T-helper 2 cell treated with Interferon-gamma antibody and Interleukin-4, amounts not matched to agents 100 ng/mL and 5 ng/mL, for 36 hours (primary cell): Measurements from ENCODE around the gene AKIRIN1. TPM values are rescaled to one million over a fixed set of nuclear protein-coding genes. Genes with fewer than 3 reads are reported as not detected.
"Not testable (repeated sequence)": the region's sequence is repeated elsewhere in the genome, so short reads cannot be mapped to it uniquely, and the experiment has no call there.

Experiments used
- intact Hi-C: fragments of 100-400 bp; cut with micrococcal nuclease; formaldehyde crosslinking; loops from one replicate; pipeline ENCODE4 v1.15.1; 2023
- total RNA-seq: library from RNA; stranded (reverse); gene quantifications from 2 replicates; pipeline ENCODE4 v1.2.3, GENCODE V29; 2022

Gene AKIRIN1
- total RNA-seq, 1 donor from 2014 or later, result 55.4 TPM

DNA sequence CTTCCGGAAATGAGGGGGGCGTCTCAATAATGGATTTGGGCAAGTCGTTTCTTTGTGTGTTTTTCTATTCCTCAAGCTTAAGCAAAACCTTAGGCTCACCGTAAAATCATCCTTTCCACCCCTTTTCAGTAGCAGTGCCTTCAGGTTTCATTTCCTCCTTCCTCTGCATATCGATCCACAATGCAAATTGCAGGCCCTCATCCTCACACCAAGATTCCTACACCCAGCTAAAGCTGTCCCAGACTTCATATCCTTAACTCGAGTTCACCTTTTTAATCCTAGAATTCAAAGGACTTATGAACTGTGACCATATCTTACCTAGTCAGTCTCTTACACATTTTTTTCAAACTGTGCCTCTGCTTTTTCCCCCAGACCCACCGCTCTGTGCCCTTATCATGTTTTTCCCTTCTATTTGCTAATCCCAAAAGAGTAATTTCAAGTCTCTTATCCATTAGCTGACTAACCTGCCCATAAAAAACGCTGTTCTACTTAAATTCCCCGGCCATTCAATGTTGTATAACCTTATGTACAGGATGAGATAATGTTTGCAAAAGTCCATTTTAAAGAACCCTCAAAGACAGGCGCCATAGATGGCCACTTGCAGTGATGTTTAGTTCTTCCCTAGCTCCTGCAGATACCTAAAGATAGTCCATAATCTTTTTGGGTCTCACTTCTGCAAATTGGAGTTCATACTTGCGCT lies 1.5 kb downstream of the AKIRIN1 start:
- intact Hi-C loops, result loop anchor here (2.0 kb wide), 1 partner anchor 100 kb away; no protein-coding TSS in a partner anchor

DNA sequence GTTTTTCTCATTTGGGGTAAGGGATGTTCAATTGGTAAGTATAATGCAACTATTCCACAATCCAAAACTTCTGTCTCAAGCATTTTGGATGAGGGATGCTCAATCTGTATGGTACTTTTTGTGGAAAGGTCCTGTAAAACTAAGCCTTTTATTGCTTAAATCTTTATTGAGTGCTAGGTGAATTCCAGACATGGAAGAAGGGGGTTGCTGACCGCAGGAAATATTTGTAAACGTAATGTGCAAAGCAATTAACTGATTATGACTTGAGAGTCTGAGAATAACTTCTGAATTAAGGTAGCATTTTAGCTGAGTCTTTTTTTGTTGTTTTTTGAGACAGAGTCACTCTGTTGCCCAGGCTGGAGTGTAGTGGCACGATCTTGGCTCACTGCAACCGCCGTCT lies 3.1 kb downstream of the AKIRIN1 start:
- intact Hi-C loops, result no loop called here

DNA sequence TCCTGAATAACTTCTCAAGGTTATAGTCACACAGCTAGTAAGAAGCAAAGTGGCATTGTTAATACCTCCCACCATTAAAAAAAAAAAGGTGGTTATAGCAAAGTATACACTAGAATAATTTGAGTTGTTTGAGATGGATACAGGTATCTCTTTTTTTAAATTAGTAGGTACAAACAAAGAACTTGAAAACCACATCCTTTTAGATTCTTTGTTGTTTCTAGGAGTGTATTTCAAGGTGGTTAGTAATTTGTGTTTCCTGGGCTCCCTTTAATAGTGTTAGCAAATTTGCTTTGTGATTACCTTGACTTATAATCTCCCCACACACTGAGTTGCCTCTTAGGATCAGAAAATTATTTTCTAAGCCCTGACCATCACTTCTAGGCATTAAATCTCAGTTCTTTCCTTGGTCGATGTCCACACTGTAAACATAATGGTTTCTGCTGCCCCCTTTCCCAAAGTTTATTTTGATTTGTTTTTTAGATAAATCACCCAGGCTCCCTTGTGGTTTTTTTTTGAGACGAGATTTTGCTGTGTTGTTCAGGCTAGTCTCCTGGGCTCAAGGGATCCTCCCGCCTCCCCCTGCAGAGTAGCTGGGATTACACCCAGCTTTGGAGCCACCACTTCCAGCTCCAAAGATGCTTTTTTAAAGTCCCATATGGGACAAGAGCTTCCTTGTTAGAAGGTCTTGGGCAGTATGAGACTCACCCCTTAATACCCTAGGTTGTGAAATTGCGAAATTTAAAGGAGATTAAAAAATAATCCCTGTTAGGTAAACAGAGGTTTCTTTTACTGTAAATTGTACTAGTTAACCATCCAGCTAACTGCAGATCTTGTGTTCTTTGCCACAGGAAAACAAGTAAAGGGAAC lies 6.2 kb downstream of the AKIRIN1 start:
- intact Hi-C loops, result no loop called here

DNA sequence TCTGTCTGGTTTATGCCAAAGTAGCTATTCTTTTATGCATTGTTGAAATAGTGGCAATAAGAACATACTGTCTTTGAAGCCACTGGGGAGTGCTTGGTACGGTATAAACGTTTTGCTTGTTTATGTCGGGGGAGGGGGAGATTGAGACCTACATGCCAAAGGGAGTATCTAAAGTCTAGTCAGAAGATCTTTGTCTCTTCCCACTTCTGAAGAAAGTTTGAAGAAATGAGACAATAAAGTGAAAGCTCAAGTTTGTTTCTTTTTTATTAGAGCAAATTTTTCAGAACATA lies 6.8 kb downstream of the AKIRIN1 start:
- intact Hi-C loops, result no loop called here

DNA sequence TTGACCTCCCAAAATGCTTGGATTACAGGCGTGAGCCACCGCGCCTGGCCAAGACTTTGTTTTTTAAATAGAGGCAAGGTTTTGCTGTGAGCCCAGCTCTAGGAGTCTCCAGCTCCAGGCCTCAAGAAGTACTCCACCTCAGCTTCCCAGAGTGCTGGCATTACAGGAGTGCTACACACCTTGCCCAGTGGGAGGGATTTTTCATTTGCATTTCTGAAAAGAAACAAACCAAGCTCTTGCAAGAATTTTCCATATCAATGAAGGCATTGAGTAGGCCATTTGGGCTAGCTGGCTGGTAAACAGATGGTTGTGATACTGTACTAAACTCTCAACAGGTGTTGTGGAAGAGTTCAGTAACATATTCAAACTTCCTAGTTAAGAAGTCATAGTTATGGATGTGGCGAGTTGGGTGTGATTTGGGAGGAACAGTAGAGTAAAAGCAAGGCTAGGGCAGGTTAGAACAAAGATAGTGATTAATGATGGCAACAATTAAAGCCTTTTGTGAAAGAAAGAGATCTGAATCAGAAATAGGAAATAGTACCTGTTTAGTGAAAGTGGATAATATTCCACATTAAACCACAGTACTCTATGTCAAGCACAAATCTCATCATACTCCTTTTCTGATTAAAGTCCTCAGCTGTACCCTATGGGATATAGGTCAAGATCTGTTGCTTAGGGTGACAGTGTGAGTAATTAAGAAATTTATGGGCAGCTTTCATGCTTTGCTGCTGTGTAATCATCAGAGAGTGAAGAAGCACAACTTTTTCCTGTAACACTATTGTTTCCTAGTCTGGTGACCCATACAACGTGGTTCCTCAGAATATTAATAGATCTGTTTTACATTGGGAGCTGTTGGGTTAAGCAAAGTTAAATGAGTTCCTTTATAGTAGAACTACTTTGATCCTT lies 10.7 kb downstream of the AKIRIN1 start:
- intact Hi-C loops, result no loop called here

DNA sequence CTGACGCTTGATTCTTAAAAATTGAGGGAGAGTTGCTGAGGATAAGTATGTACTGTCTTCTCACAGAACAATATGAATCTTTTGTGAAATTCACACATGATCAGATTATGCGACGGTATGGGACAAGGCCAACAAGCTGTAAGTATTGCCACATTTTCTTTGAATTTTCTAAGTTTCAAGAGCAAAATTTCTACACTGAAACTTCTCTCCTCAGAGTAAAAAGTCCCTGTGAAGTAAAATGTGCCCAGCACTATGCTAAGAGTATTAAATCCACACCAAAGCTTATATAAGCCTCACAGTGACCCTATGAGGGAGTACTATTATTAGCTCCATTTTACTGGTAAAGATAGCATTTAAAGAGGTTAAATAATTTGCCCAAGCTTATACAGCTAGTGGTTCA lies 12.2 kb downstream of the AKIRIN1 start:
- intact Hi-C loops, result no loop called here

DNA sequence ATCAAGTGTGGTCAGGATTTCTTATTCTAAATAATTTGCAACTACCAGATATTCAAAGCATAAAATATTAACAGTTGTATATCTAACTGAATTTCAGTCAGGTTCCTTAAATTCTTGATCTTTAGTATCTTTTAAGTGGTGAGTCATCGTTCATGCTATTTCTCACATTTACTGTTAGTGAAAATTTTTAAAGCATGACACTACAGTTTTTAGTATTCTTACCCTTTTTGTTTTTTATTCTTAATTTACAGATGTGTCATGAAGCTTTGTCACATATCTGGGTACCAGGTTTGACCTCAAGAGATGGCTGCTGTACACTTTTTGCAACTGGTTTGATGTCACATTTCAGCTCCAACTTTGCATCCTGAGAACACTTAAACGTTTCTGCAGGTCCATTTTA lies 12.7 kb downstream of the AKIRIN1 start:
- intact Hi-C loops, result no loop called here

DNA sequence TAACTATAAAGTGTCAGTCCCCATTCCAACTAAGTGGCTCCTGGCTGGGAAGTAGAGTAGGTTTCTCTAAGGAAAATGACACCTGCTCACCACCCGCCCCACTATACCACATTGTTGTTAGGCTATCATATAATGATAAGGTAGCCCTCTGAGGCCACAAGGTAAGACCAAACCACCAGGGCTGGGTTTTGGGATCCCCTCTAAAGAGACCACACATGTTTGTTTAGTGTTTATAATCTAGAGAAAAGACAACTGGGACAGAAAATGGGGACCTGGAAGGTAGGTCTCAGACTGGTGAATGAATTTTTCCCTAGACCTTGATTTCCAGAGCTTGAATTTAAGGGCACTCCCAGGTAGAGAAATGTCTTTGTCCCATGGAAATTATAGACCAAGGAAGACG lies 15.2 kb downstream of the AKIRIN1 start:
- intact Hi-C loops, result no loop called here

DNA sequence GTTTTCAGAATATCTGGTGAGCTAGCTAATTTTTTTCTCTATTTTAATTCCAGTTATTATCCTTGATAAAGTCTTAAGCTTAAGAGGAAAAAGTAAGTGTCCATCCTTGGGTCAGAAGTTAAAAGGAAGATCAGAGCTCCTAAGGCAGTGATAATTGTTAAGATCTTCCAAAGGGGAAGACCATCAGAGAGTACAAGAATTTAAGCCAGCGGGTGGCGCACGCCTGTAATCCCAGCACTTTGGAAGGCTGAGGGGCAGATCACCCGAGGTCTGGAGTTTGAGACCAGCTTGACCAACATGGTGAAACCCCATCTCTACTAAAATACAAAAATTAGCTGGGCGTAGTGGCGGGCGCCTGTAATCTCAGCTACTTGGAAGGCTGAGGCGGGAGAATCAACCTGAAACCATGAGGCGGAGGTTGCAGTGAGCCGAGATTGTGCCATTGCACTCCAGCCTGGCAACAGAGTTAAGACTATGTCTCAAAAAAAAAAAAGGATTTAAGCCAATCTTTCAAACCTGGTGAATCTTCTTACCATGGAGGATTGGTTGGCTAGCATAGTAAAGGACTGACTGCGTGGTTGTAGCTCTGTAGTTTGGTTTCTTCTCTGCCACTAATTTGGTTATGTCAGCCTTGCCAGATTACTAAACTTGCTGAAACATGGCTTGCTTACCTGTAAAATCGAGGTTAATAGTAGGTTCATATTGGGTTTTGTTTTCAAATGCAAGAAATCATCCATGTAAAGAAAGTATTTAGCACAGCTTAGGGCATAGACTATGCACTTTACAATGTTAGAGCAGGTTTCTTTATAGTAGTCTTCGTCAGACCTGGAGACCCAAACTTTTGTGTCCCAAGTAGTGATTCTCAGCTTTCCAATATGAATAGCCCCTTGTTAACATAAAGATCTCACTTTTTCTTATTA lies 15.9 kb downstream of the AKIRIN1 start:
- intact Hi-C loops, result no loop called here

DNA sequence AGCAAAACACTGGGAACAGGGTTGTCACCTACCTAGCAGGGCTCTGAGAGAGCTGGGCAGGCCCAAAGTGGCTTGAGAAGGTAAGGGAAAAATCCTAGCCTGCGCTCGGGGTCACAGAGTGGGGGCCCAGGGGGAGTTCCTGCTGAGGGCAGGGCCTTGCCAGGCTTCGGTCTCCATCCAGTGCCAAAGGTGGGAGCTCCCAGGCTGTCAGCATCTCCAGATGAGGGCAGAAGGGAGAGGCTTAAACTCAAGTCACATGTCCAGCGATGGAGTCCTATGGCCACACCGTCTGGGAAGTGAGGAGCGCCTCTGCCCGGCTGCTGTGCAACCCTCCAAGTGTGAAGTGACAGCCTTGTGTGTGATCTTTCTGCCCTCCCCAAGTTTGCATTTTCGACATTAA lies 23.9 kb downstream of the AKIRIN1 start:
- intact Hi-C loops, result not testable (repeated sequence)

DNA sequence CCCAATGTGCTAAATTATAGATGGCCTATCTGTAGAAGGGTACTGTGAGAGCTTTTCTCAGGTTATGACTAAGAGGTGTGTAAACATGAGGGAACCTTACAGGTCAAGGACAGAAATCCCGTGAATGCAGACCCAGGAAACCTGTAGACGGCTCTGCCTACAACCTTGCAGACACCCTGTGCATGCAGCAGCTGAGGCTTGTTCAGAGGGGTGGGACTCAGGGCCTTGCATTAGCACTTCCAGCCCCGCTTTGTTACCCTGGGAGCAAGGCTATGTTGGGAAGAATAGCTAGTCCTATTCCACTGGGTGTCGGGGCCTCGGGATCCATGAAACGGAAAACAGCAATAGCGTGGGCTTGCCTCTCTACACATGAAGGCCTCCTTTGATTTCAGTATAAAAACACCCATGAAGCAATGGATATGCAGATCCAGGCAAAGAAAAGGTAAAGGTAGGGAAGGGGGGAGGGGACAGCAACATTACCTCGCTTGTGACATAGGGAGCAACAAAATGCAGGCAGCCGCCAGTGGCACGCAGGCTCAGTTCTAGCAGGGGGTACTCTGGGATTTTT lies 25.6 kb downstream of the AKIRIN1 start:
- intact Hi-C loops, result no loop called here

DNA sequence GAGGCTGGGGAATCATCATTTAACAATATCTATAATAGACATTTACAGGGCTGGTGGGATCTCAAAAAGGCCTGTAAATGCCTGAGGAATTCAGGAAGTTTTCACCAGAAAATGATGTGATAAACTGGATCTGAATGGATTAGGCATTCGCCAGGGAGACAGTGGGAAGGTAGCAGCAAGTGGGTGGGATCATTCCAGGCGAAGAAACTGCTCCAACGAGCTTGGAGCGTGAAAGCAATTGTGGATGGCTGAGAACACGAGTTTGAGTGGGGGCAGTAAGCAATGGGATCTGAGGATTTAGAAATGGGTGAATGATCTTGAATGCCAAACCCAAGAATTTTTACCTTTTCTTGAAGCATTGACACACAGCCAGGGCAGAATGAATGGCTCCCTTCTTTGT lies 26.2 kb downstream of the AKIRIN1 start:
- intact Hi-C loops, result no loop called here

DNA sequence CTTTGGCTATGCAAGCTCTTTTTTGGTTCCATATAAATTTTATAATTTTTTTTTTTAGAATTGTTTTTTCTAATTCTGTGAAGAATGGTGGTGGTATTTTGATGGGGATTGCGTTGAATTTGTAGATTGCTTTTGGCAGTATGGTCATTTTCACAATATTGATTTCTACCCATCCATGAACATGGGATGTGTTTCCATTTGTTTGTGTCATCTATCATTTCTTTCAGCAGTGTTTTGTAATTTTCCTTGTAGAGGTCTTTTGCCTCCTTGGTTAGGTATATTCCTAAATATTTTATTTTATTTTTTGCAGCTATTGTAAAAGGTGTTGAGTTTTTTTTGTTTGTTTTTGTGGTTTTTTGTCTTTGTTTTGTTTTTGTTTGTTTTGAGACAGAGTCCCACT lies 29.4 kb downstream of the AKIRIN1 start:
- intact Hi-C loops, result not testable (repeated sequence)

DNA sequence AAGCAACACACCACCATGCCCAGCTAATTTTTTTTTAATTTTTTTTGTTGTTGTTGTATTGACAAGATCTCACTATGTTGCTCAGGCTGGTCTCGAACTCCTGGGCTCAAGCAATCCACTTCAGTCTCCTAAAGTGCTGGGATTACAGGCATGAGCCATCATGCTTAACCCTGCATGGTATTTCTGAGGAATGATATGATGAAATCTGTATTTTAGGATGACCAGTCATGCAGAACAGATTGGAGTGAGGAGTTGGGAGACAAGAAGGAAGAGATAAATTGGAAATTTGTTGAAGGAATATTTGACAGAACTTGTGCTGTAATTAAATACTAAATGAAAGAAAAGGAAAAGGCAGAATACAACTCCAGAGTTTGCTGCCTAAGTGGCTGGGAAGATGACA lies 30.4 kb downstream of the AKIRIN1 start:
- intact Hi-C loops, result no loop called here

DNA sequence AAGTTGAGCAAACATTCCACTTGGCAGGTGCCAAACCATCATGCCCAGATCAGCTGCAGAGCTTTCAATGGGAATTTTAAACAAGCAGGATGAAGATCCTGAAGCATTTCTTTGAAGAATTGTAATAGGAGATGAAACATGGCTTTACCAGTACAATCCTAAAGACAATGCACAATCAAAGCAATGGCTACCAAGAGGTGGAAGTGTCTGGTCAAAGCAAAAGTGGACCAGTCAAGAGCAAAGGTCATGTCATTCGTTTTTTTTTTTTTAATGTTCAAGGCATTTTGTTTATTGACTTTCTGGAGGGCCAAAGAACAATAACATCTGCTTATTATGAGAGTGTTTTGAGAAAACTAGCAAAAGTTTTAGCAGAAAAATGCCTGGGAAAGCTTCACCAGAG lies 32.1 kb downstream of the AKIRIN1 start:
- intact Hi-C loops, result no loop called here

DNA sequence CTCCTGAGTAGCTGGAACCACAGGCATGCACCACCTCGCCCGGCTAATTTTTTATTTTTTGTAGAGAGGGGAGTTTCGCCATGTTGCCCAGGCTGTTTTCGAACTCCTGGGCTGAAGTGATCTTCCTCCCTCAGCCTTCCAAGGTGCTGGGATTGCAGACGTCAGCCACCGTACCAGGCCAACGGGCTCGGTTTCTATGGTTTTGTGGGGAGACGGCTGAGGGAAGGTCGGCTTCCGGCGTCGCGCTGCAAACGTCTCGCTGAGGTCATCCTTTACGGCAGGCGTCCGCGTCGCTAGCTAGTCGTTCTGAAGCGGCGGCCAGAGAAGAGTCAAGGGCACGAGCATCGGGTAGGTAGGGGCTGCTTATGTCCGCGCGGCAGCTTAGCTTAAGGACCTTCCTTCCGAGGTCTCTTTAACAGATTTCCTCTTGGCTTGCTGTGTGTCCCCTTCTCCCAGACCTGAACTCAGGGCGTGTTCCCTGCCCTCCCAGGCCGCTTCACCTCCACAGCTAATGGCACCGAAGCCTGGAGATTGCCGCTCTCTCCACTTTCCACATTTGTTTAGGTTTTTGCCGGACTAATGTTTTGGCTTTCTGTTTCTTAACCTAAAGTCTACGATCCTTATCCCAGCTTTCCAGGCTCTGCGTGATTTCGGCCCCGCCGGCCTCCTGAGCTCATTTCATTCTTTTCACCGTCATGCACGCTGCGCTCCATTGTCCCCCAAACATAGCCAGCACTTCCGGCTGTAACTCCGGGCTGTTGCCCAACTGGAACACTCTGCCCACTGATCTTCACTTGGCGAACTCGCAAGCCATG lies 35.2 kb downstream of the AKIRIN1 start, which contains the start of gene NDUFS5:
Gene NDUFS5, plus strand, starts transcription at position 300 of the 815 bp plus-strand sequence. CDS start 2,375 bp downstream, outside the sequence.
- intact Hi-C loops, result loop anchor here (2.0 kb wide), 2 partner anchors 35 to 153 kb away; partner anchors contain the start of genes AKIRIN1 and MYCBP

DNA sequence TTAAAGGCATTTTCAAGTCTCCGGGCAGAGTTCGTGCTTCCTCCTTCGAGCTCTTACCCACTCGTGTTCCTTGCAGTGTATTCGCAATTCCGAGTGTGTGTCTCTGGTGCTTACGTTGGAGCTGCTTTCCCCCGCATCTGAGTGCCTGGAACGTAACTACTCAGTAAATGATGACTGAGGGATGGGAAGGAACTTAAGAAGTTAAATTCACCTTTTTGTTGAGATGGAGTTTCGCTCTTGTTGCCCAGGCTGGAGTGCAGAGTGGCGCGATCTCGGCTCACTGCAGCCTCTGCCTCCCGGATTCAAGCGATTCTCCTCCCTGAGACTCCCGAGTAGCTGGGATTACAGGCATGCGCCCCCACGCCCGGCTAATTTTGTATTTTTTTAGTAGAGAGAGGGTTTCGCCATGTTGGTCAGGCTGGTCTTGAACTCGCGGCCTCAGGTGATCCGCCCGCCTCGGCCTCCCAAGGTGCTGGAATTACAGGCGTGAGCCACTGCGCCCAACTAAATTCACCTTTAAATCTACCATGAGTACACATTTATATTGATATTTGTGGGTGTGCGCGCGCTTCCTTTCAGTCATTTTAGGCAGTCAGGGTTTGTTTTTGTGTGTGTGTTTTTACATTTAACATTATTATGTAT lies 35.9 kb downstream of the AKIRIN1 start:
- intact Hi-C loops, result loop anchor here (2.0 kb wide), 2 partner anchors 36 to 154 kb away; partner anchors contain the start of genes AKIRIN1 and MYCBP

DNA sequence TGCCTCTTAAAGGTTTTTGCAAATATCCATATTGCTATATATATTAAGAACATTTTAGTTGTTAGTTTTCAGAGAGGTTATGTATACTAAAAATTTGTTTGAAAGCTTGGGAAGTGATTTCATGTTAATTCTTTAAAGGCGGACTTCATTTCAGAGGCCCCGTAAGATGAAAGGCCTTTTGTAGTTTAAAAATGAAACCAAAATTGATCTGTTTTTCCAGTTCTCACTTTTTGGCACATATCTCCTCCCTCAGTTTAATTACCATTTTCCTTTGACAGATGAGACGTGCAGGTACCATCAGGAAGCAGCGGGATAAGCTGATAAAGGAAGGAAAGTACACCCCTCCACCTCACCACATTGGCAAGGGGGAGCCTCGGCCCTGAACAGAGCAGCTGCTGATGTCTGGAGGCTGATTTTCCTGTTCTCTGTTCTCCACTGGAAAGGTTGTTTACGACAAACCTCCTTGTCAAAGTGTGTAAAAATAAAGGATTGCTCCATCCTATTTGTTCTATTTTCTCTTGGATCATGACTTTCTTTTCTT lies 43.1 kb downstream of the AKIRIN1 start:
- intact Hi-C loops, result no loop called here
